Ovary (tissue), 9 donors: Measurements from ENCODE around the gene IRF2BP1. TPM values are rescaled to one million over a fixed set of nuclear protein-coding genes. Genes with fewer than 3 reads are reported as not detected.
A peak's percentile ranks its signal among the peaks of the same experiment; 100 is the strongest.

ENCODE experiments used
- DNase-seq, 5 donors: peaks; one replicate each; pipeline ENCODE4 v3.0.0-alpha.2; 2019 to 2020
- H3K27ac ChIP-seq, 2 donors: fragments of 200-600 bp; one replicate each; pipeline versions ENCODE4 v1.5.1 to v1.8.0; 2019 to 2022
- H3K27me3 ChIP-seq: fragments of 200-600 bp; one replicate; pipeline ENCODE4 v1.8.0; 2022
- H3K36me3 ChIP-seq: fragments of 200-600 bp; sonication (generic); one replicate; pipeline ENCODE4 v1.5.1; 2019
- H3K4me1 ChIP-seq: one replicate; pipeline ENCODE4 v1.8.1; 2013; ENCODE audit warnings: mild to moderate bottlenecking, moderate library complexity; ENCODE audit not compliant: insufficient read depth
- H3K4me3 ChIP-seq: fragments of 200-600 bp; sonication (generic); one replicate; pipeline ENCODE4 v1.5.1; 2017
- H3K9me3 ChIP-seq, 2 donors: fragments of 200-600 bp in 1 of 2; sonication (generic) in 1 of 2; one replicate each; pipeline versions ENCODE4 v1.5.1 to v1.8.1; 2013 to 2019; ENCODE audit warnings: mild to moderate bottlenecking in 1 of 2, moderate library complexity in 1 of 2
- EP300 ChIP-seq: sonication (generic); formaldehyde crosslinking; IDR thresholded peaks from one replicate; pipeline ENCODE4 v1.6.1; 2017; ENCODE audit warnings: antibody characterized with exemption
- POLR2A ChIP-seq: fragments of 450-650 bp; IDR thresholded peaks from one replicate; pipeline ENCODE4 v1.6.1; 2017; ENCODE audit warnings: antibody characterized with exemption, mild to moderate bottlenecking, moderate library complexity
- WGBS, 3 donors: extraction: QIAGEN DNeasy Blood & Tissue Kit in 1 of 3; methylation state at CpG; one replicate each; pipeline versions ENCODE4 v1.1.5 to v1.1.7; 2013 to 2017; 5-methylcytosine and 5-hydroxymethylcytosine counted together
- intact Hi-C, 4 donors: fragments of 100-400 bp; cut with DNase I; formaldehyde crosslinking; loops; one replicate each; pipeline versions ENCODE4 v1.11.0 to v1.15.1; 2022 to 2023
- polyA plus RNA-seq, 2 donors: library from polyadenylated mRNA; stranded (reverse); fragments of 200-250 nt in 1 of 2; fragments of 350-450 nt in 1 of 2; fragmentation: Illumina TruSeq in 1 of 2; extraction: RNeasy Lipid Tissue Mini Kit (QIAGEN cat#74804) in 1 of 2; gene quantifications; one replicate each; pipeline ENCODE4 v1.2.3, GENCODE V29; 2013 to 2014
- total RNA-seq, 7 donors: library from RNA; depleted of rRNA in 2 of 7; stranded (reverse); fragments of >200 nt in 2 of 7; fragmentation: NEBNext Ultra II Directional in 3 of 7; extraction: Animal tissue kit (Norgen Biotek cat#: 25700) in 3 of 7; gene quantifications; one replicate each; pipeline versions ENCODE4 v1.1.0 to v1.2.4, GENCODE V29; 2016 to 2023
- TF ChIP-seq, protein P1 (sequence below), 3 donors: fragments of 450-650 bp in 2 of 3; fragments of 200-600 bp in 1 of 3; IDR thresholded peaks; one replicate each; pipeline versions ENCODE4 v1.5.1 to v1.8.0; 2016 to 2022; ENCODE audit warnings: antibody characterized with exemption in 3 of 3, mild to moderate bottlenecking in 1 of 3
- donor health status: DM: no; HTN: no; CAD: no; lungs with moderate emphysema.
- donor health status: DM: no; HTN: no; CAD: no.
- donor health status: Bipolar disorder and iron deficiency.
- donor health status: DM: yes; HTN: yes; CAD: no.
- donor health status: DM: no; HTN: no; CAD: no.
- donor health status: DM: yes; HTN: yes; CAD: no.

IRF2BP1 gene
- total and polyA plus RNA-seq, 9 donors: 2.7 to 59.4 (median 37.3) TPM

DNA sequence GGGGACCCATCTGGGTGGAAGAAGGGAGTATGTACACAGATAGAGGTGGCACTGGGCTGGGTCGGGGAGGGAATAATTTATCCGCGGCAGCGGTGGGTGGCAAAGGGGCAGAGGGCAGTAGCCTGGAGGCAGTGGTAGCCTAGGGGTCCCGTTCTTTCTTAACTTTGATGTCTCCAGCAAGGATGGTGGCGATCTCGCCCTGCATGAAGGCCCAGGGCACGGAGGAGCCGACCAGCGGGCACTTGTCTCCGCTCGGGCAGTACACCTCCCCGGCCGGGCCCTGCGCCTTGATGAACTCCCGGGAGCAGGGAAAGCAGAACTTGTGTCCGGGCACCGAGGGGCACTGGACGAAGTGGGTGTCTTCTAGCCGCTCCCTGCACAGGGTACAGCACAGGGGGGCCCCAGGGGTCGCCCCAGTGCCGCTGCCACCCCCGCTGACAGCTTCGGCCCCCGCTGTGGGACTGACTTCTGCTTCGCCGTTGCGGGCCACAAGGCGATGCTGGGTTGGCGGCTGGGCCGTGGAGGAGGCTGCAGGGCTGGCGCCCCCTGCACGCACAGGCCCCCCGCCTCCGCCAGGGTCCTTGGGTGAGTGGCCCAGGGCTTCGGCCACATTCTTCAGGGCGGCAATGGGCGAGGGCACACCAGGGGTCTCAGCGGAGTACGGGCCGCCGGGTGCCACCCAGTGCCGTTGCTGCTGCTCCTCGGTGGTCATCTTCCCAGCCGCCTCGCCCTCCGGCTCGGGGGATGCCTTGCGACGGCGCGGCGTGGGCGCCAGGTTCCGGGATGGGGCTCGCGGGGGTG lies 1.9 kb downstream of the IRF2BP1 start:
- peak; percentile 25 to 59 (median 50) for DNase-seq
- intact Hi-C loops: loop anchor here in 1 of 4 donors (10.0 kb wide), 1 partner anchor 69 kb away; the partner anchor contains the start of gene RSPH6A
- WGBS, 3 donors: 75 to 88% (median 80%) methylated on average over 45 to 57 of the region's 57 CpGs
- H3K9me3 ChIP-seq: no peaks in the 10 kb centered on the region
- H3K4me3 ChIP-seq: no peak overlapping the region
- no peaks in the 10 kb centered on the region for H3K36me3 ChIP-seq
- H3K27ac ChIP-seq: no peak overlapping the region
- H3K27me3 ChIP-seq: no peaks in the 10 kb centered on the region
- H3K4me1 ChIP-seq: peaks cover 23% of the 10 kb centered on the region
- TF ChIP-seq, protein P1, sequence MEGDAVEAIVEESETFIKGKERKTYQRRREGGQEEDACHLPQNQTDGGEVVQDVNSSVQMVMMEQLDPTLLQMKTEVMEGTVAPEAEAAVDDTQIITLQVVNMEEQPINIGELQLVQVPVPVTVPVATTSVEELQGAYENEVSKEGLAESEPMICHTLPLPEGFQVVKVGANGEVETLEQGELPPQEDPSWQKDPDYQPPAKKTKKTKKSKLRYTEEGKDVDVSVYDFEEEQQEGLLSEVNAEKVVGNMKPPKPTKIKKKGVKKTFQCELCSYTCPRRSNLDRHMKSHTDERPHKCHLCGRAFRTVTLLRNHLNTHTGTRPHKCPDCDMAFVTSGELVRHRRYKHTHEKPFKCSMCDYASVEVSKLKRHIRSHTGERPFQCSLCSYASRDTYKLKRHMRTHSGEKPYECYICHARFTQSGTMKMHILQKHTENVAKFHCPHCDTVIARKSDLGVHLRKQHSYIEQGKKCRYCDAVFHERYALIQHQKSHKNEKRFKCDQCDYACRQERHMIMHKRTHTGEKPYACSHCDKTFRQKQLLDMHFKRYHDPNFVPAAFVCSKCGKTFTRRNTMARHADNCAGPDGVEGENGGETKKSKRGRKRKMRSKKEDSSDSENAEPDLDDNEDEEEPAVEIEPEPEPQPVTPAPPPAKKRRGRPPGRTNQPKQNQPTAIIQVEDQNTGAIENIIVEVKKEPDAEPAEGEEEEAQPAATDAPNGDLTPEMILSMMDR (IDR thresholded peaks at IDR 0.05): no peak
- TF ChIP-seq EP300: no peak
- no peak for TF ChIP-seq POLR2A

DNA sequence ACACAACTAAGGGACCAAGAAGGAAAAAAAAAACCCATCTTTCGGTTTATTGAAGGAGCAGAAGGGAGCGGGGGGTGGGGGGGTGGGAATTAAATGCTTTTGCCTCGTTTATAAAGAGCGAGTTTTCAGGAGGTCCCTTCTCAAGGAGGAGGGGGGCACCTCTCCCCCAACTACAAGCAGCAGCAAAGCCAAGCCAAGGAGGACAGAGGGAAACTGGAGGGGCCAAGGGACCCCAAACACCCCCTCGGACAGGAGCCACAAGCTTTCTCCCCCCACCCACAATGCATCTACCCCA lies 2.4 kb downstream of the IRF2BP1 start:
- H3K4me3 ChIP-seq: no peak overlapping the region
- no peak overlapping the region for H3K27ac ChIP-seq
- no peaks in the 10 kb centered on the region for H3K36me3 ChIP-seq
- H3K27me3 ChIP-seq: no peaks in the 10 kb centered on the region
- 19 to 25% (median 23%) methylated on average over 5 of the region's 5 CpGs for WGBS, 3 donors
- no peaks in the 10 kb centered on the region for H3K9me3 ChIP-seq
- TF ChIP-seq, protein P1 (IDR thresholded peaks at IDR 0.05): peak in 1 of 3 donors; percentile 10
- TF ChIP-seq EP300: no peak
- intact Hi-C loops: loop anchor here in 1 of 4 donors (10.0 kb wide), 1 partner anchor 69 kb away; the partner anchor contains the start of gene RSPH6A
- H3K4me1 ChIP-seq: peaks cover 23% of the 10 kb centered on the region
- no peak for DNase-seq

DNA sequence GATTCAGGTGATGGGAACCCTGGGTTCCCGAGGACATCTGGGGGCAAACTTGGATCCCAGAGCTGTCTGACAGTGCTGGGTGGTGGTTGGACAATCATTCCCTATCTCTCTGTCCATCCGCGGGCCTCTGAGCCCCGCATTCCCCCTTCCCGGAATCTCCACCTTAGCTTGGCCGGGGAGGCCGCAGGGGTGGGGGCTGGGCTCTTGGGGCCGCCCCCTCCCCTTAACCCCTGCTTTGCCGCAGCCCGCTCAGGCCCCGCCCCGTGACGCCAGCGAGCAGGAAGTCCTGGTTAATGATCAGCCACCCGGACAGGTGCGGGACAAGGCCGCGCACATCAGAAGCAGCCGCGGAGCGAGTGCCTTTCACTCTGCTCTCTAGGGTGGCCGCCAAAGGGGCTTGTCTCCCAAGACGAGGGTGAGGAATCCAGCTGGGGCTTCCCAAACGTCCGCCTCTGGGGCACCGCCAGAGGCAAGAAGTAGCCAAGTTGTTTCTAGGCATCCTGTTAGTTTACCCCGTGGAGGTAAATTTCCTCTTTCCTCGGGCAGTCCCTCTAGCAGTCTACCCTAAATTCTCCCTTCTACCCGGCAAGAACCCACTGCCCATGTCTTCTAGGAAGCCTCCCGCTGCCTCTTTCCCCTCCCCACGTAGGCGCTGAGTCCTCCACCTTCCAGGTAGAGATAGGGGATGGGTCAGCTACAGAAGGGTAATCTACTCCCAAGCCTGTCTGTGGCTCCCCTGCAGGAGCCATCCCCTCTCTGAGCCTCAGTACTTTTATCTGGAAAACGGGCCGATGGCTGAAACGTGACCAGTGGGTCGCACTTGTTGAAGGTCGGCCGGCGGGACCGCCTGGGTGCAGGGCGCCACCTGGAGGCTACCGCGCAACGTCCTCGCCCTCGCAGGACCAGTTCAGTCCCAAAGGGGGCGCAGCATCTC lies 3.0 kb downstream of the IRF2BP1 start:
- Histone ChIP-seq H3K27ac (no peak overlapping the region), H3K36me3 (no peaks in the 10 kb centered on the region), H3K4me3 (peak overlapping the region; percentile 4), H3K9me3 (no peaks in the 10 kb centered on the region), H3K27me3 (no peaks in the 10 kb centered on the region), H3K4me1 (peaks cover 23% of the 10 kb centered on the region)
- intact Hi-C loops: loop anchor here in 1 of 4 donors (10.0 kb wide), 1 partner anchor 68 kb away; the partner anchor contains the start of gene RSPH6A
- TF ChIP-seq POLR2A (no peak), EP300 (no peak)
- TF ChIP-seq, protein P1 (IDR thresholded peaks at IDR 0.05): peak; percentile 52 to 77 (median 64)
- WGBS, 3 donors: 7 to 13% (median 10%) methylated on average over 45 to 47 of the region's 47 CpGs
- peak; percentile 69 to 89 (median 82) for DNase-seq

DNA sequence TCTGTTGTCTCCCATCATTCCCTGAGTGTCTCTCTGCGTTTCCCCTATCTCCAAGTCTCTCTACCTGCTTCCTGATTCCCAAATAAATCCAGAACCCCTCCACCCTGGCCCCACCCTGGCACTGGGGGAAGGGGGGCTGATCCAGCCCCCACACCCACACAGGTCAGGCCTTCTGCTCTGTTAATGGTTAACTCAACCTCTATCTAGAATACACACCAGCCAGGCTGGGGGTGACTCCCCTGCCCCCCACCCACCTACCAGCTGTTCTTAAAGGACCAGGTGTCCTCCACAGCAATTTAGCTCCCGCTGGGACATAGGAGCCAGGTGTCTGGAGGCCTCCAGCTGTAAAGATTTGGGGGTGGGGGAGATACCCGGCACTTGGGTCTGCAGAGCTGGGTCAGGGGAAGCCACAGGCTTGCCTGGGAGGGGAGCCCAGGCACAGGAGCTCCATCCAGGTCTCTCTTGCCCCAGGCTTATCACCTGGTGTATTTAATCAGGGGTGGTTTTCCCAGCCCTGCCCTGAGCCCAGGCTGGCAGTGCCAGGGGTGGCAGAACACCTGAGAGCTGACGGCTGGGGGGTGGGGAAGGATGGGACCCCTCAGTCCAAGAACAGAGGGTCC lies 3.9 kb downstream of the IRF2BP1 start:
- no peaks in the 10 kb centered on the region for H3K9me3 ChIP-seq
- WGBS, 3 donors: 47 to 58% (median 56%) methylated on average over 4 of the region's 4 CpGs
- H3K4me3 ChIP-seq: no peak overlapping the region
- H3K36me3 ChIP-seq: no peaks in the 10 kb centered on the region
- H3K27ac ChIP-seq: no peak overlapping the region
- intact Hi-C loops: loop anchor here in 1 of 4 donors (10.0 kb wide), 1 partner anchor 67 kb away; the partner anchor contains the start of gene RSPH6A
- TF ChIP-seq, protein P1 (IDR thresholded peaks at IDR 0.05): no peak
- TF ChIP-seq EP300 (no peak), POLR2A (no peak)
- no peaks in the 10 kb centered on the region for H3K27me3 ChIP-seq
- no peak for DNase-seq
- peaks cover 21% of the 10 kb centered on the region for H3K4me1 ChIP-seq
